ENCODE data around the gene S100PBP.

The S100PBP gene

DNA sequence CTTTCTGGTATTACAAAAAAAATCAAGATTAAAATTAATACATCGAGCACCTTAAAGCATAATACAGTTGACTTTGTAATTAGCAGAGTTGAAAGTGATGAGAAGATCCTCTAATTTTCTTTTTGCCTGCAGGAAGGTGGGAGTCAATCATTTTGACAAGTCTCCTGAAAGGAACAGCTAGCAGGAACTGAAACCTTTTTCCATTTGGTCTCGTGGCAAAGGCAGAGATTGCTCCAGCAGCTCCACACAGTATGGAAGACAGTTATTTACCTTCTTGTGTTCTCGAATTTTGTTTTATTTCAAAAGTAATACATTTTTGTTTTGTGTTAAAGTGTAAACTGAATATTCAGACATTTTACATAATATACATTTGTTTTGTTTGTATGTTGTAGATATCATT is 7.7 kb downstream of the S100PBP start:
- in situ Hi-C loops (cut with HindIII; ENCODE audit: low sequenced_read_pairs): no loop called here
- no peak for DNase-seq (ENCODE audit: low read depth, low spot score)
- TF ChIP-seq, protein P1, sequence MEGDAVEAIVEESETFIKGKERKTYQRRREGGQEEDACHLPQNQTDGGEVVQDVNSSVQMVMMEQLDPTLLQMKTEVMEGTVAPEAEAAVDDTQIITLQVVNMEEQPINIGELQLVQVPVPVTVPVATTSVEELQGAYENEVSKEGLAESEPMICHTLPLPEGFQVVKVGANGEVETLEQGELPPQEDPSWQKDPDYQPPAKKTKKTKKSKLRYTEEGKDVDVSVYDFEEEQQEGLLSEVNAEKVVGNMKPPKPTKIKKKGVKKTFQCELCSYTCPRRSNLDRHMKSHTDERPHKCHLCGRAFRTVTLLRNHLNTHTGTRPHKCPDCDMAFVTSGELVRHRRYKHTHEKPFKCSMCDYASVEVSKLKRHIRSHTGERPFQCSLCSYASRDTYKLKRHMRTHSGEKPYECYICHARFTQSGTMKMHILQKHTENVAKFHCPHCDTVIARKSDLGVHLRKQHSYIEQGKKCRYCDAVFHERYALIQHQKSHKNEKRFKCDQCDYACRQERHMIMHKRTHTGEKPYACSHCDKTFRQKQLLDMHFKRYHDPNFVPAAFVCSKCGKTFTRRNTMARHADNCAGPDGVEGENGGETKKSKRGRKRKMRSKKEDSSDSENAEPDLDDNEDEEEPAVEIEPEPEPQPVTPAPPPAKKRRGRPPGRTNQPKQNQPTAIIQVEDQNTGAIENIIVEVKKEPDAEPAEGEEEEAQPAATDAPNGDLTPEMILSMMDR (IDR thresholded peaks at IDR 0.05; ENCODE audit: low read depth, low read length): no peak

DNA sequence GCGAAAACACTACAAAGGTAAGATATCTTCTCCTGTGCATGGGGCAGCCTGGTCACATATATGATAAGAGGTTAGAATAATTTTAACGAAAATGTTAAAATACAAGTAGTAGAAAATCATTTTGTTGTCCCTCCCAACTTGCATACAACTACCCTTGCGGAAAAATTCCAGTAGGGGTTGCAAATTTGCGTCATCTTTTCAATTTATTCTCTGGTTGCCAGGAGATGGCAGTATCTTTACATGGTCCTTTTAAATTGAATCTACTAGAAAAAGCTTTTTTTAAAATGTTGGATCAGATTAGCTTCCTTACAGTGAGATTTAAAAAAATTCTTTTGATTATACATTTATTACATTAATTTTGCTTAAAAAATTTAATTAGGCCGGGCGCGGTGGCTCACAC is 10.9 kb downstream of the S100PBP start:
- in situ Hi-C loops (cut with HindIII; ENCODE audit: low sequenced_read_pairs): no loop called here

More for the DNA sequence above, 7.7 kb downstream of the S100PBP start:
- no peak overlapping the region for H3K4me3 ChIP-seq (ENCODE audit: low read depth, low read length)

DNA sequence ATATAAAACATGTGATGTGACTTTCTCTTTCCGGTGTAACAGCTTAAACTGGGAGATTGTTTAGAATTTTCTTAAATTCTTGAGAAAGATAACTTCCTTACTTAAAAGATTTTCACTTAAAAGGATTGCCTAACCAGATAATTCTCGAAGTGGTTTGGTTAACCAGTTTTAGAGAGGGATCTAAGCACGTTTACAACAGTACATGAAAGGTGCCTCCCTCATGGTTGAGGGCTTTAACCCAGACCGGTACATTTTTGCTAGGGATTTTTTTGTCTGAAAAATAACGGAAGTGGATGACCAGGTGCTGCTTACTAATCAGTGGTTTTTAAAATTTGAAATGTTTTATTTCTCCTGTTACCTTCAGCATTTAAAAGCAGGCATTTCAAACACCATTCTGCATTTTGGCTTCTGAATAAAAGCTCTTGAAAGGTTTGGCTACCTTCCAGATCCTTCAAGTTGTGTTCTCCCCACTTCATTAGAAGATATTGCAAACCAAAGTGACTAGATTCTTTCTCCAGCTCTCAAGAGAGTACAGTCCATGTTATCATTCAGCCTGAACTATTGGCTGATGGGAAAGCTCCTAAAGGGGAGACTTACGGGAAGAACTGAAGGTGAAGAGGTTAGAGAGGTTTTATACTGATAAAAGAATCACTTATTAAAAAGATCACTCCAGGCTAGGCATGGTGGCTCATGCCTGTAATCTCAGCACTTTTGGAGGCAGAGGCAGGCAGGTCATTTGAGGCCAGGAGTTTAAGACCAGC is 12.8 kb downstream of the S100PBP start:
- no peak overlapping the region for H3K4me3 ChIP-seq (ENCODE audit: low read depth, low read length)
- TF ChIP-seq, protein P1 (IDR thresholded peaks at IDR 0.05; ENCODE audit: low read depth, low read length): no peak
- no peak for DNase-seq (ENCODE audit: low read depth, low spot score)
- in situ Hi-C loops (cut with HindIII; ENCODE audit: low sequenced_read_pairs): no loop called here

More for the DNA sequence above, 10.9 kb downstream of the S100PBP start:
- DNase-seq (ENCODE audit: low read depth, low spot score): peak; percentile 17
- TF ChIP-seq, protein P1 (IDR thresholded peaks at IDR 0.05; ENCODE audit: low read depth, low read length): peak; percentile 30
- H3K4me3 ChIP-seq (ENCODE audit: low read depth, low read length): no peak overlapping the region

DNA sequence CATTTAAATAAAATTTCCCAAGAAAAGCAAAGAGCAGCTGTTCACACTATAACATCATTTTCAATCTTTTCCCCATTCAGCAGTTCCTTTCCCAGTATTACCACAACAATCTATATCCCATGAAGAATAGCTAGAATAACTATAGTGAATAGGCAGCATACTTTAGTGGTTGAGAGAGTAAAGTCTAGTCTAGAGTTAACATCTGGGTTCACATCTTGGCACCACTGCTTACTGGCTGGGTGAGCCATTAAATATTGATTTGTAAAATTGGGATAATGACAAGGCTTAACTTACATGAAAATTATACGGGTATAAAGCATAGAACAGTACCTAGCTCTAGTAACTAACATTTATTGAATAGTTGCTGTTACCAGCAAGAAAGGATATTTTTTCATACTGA is 14.4 kb downstream of the S100PBP start:
- H3K4me3 ChIP-seq (ENCODE audit: low read depth, low read length): no peak overlapping the region
- TF ChIP-seq, protein P1 (IDR thresholded peaks at IDR 0.05; ENCODE audit: low read depth, low read length): no peak
- in situ Hi-C loops (cut with HindIII; ENCODE audit: low sequenced_read_pairs): no loop called here
- no peak for DNase-seq (ENCODE audit: low read depth, low spot score)

DNA sequence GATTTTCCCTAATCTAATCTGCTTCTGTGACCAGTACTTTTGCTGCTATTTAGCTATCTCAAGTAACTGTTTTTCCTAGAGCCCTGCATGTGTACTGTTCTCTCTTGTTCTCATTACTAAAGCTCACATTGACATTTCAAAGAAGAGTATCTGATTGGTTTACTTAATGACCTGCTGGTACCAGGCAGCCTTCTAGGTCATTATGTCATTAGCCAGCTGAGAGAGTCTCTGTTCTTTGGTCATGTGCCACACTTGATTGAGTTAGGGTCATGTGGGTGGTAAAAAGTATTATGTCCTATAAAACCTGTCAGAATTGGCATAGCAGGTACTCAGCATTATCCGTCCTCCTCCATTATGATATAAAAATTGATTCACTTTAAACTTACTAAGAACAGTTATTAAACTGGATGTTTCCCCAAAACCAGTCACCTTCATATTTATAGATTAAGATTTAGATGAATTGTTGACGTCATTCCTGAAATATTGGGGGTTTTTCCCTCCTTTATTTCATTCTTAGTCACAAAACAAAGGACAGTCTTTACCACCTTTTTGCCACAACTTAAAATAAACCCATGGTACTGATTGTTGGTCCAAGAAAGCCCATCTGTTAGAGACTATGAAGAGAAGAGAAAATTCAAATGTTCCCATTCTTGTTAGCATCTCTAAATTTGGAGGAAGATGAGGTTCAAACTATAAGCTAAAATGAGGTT is 31.1 kb downstream of the S100PBP start:
- no peak for DNase-seq (ENCODE audit: low read depth, low spot score)
- no peak overlapping the region for H3K4me3 ChIP-seq (ENCODE audit: low read depth, low read length)
- TF ChIP-seq, protein P1 (IDR thresholded peaks at IDR 0.05; ENCODE audit: low read depth, low read length): no peak
- in situ Hi-C loops (cut with HindIII; ENCODE audit: low sequenced_read_pairs): no loop called here

DNA sequence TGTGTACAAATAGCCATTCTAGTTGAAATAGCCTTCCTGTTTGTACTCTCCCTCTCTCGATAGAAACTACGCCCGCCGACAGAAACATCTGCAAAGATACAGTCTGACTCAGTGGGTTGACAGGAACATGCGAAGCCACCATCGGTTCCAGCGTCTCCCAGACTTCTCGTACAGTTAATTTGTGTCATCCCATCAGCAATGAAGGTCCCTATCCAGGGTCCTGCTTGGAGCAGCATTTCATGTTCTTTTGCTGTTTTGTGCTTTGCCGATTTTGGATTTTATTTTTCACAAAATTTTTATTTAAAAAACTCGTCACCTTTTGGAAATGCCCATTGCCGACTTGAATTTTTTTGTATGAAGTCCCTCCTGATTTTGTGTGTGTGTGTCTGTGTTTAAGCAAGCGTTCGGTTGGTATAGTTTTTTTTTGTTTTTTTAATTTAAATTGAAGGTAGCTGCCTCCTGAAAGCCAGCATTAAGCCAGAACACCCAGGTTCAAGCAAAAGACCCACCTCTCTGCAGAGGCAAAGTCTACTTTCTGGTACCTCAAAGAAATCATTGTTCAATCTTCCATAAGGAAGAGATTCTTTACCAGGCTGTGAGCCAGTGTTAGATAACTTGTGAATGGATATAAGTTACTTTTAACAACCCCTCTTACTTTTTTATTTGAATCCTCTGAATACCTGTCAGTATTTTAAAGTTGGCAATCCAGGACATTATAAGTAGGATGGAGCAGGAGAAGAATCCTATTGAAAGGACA is 38.6 kb downstream of the S100PBP start:
- H3K4me3 ChIP-seq (ENCODE audit: low read depth, low read length): no peak overlapping the region
- no peak for DNase-seq (ENCODE audit: low read depth, low spot score)
- TF ChIP-seq, protein P1 (IDR thresholded peaks at IDR 0.05; ENCODE audit: low read depth, low read length): no peak
- in situ Hi-C loops (cut with HindIII; ENCODE audit: low sequenced_read_pairs): no loop called here

All from astrocyte of the spinal cord (primary cell).